ENCODE results near the gene ADARB1.

DNA sequence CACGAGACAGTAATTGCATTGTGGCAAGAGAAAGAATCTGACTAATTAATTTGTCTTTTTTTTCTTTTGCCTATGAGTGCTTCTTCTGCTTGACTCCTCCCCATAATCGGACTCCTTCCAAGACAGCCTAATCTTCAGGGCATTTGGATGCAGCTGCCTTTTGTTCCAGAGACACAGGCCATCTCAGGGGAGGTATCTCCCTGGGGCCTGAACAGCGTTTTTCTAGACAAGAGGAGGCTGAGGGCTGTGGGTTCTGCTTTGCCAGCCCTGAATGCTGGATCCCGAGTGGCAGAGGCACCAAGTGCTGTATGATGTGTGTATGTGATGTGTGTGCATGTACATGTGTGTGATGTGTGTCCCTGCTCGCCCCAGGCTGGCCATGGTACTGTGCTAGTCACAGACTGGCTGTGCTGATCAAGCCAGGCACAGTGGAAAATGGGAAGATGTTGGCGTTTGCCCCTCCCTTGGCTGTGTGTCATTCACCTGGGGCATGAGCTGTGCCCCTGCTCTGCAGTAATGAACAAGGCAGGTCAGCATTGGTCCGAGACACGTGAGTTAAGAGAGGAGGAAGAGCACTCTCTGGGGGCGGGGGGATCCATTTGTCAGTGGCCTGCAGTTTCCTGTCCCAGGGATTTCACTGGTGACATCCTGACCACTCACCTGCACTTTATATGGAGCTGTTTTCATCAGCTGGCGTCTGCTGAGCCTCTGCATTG is 77.2 kb downstream of the ADARB1 start:
- no peak for TF ChIP-seq YY1 (IDR thresholded peaks at IDR 0.05; ENCODE audit: insufficient read depth, insufficient read length)
- no peak for TF ChIP-seq ZNF274 (IDR thresholded peaks at IDR 0.05; ENCODE audit: low read depth, low read length)

All from NT2/D1 (cell line).